Hepatic stellate cell (primary cell): Measurements from ENCODE around the gene NEK8.

Source experiments
- DNase-seq: peaks from one replicate; pipeline ENCODE4 v3.0.0; 2011; ENCODE audit warnings: low spot score

The NEK8 gene

GRCh38 chr17:28744972-28745785 is 16.6 kb downstream of the NEK8 start:
- DNase-seq: peak; percentile 57

- DNase-seq: no peak
Measured at GRCh38 chr17:28745786-28746411, 17.3 kb downstream of the NEK8 start.

GRCh38 chr17:28746611-28747050 is 18.0 kb downstream of the NEK8 start:
- DNase-seq: no peak

GRCh38 chr17:28747051-28747691 is 18.6 kb downstream of the NEK8 start:
- no peak for DNase-seq

GRCh38 chr17:28747801-28748750 is 19.5 kb downstream of the NEK8 start:
- no peak for DNase-seq

- no peak for DNase-seq
Measured at GRCh38 chr17:28748852-28749515, 20.4 kb downstream of the NEK8 start.

GRCh38 chr17:28749516-28750177 is 21.1 kb downstream of the NEK8 start:
- no peak for DNase-seq

- peak; percentile 79 for DNase-seq
Measured at GRCh38 chr17:28750178-28751047, 21.8 kb downstream of the NEK8 start.

- DNase-seq: no peak
Measured at GRCh38 chr17:28751600-28752366, 23.2 kb downstream of the NEK8 start.

- DNase-seq: peak; percentile 68
Measured at GRCh38 chr17:28755486-28755885, 26.9 kb downstream of the NEK8 start.

- DNase-seq: no peak
Measured at GRCh38 chr17:28756049-28756804, 27.6 kb downstream of the NEK8 start.

GRCh38 chr17:28758411-28759121 is 30.0 kb downstream of the NEK8 start:
- no peak for DNase-seq

- DNase-seq: no peak
Measured at GRCh38 chr17:28759256-28759865, 30.8 kb downstream of the NEK8 start.

GRCh38 chr17:28760601-28761562 is 32.3 kb downstream of the NEK8 start:
- DNase-seq: peak; percentile 26

GRCh38 chr17:28763137-28763799 is 34.7 kb downstream of the NEK8 start:
- no peak for DNase-seq
